Measurements from ENCODE around the gene ADSS1.

The ADSS1 gene

DNA sequence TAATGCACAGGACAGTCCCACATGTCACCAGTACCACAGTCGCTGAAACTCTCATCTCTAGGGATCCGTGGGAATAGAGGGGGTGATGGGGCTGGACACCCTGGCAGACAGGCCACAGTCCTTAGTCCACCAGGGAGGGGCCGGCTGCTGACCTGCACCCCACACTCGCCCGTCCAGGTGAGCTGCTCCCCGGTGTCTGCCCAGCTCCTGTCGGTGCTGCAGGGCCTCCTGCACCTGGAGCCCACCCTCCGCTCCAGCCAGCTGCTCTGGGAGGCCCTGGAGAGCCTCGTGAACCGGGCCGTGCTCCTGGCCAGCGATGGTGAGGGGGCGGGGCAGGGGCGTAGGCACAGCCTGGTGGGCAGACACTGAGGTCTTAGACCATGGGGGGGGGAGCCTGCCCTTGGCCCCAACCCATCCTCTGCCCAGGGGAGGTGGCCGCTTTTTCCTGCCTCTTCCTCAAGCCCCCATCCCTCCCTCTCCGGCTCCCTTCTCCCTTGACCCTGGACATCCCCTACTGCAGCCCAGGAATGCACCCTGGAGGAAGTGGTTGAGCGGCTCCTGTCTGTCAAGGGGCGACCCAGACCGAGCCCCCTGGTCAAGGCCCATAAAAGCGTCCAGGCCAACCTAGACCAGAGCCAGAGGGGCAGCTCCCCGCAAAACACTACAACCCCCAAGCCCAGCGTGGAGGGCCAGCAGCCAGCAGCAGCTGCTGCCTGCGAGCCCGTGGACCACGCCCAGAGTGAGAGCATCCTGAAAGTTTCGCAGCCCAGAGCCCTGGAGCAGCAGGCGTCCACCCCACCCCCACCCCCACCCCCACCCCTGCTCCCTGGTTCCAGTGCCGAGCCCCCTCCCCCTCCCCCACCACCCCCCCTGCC lies 17.1 kb upstream of the ADSS1 start:
- H3K27me3 ChIP-seq (ENCODE audit: insufficient read depth, low read length): peaks cover 9% of the 10 kb centered on the region; the same call in 1 of the 2 replicates
- TF ChIP-seq, protein P1, sequence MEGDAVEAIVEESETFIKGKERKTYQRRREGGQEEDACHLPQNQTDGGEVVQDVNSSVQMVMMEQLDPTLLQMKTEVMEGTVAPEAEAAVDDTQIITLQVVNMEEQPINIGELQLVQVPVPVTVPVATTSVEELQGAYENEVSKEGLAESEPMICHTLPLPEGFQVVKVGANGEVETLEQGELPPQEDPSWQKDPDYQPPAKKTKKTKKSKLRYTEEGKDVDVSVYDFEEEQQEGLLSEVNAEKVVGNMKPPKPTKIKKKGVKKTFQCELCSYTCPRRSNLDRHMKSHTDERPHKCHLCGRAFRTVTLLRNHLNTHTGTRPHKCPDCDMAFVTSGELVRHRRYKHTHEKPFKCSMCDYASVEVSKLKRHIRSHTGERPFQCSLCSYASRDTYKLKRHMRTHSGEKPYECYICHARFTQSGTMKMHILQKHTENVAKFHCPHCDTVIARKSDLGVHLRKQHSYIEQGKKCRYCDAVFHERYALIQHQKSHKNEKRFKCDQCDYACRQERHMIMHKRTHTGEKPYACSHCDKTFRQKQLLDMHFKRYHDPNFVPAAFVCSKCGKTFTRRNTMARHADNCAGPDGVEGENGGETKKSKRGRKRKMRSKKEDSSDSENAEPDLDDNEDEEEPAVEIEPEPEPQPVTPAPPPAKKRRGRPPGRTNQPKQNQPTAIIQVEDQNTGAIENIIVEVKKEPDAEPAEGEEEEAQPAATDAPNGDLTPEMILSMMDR (IDR thresholded peaks at IDR 0.05; ENCODE audit: low read length): no peak
- no peak for TF ChIP-seq EZH2 (IDR thresholded peaks at IDR 0.05; ENCODE audit: borderline replicate concordance, low read length)
- no peaks in the 10 kb centered on the region for H3K36me3 ChIP-seq (ENCODE audit: insufficient read depth, low read length)
- no peak overlapping the region for H3K27ac ChIP-seq (ENCODE audit: low read depth, low read length, poor library complexity, severe bottlenecking)
- H3K4me1 ChIP-seq (ENCODE audit: insufficient read depth, low read length, severe bottlenecking): no peaks in the 10 kb centered on the region
- H3K4me3 ChIP-seq (ENCODE audit: low read depth, low read length, poor library complexity, severe bottlenecking): no peak overlapping the region
- no peaks in the 10 kb centered on the region for H3K9me2 ChIP-seq (ENCODE audit: low read depth, low read length)
- no peaks in the 10 kb centered on the region for H4K20me1 ChIP-seq (ENCODE audit: insufficient read depth, low read length)
- no peak overlapping the region for H3K9ac ChIP-seq (ENCODE audit: low read length)
- H3F3A ChIP-seq (ENCODE audit: insufficient read depth, low read length): no peaks in the 10 kb centered on the region
- no peak overlapping the region for H2AFZ ChIP-seq (ENCODE audit: low read length)
- no peaks in the 10 kb centered on the region for H3K79me2 ChIP-seq (ENCODE audit: insufficient read depth, low read length)
- H3K9me3 ChIP-seq (ENCODE audit: low read length): no peaks in the 10 kb centered on the region
- no peak overlapping the region for H3K4me2 ChIP-seq (ENCODE audit: low read length)

DNA sequence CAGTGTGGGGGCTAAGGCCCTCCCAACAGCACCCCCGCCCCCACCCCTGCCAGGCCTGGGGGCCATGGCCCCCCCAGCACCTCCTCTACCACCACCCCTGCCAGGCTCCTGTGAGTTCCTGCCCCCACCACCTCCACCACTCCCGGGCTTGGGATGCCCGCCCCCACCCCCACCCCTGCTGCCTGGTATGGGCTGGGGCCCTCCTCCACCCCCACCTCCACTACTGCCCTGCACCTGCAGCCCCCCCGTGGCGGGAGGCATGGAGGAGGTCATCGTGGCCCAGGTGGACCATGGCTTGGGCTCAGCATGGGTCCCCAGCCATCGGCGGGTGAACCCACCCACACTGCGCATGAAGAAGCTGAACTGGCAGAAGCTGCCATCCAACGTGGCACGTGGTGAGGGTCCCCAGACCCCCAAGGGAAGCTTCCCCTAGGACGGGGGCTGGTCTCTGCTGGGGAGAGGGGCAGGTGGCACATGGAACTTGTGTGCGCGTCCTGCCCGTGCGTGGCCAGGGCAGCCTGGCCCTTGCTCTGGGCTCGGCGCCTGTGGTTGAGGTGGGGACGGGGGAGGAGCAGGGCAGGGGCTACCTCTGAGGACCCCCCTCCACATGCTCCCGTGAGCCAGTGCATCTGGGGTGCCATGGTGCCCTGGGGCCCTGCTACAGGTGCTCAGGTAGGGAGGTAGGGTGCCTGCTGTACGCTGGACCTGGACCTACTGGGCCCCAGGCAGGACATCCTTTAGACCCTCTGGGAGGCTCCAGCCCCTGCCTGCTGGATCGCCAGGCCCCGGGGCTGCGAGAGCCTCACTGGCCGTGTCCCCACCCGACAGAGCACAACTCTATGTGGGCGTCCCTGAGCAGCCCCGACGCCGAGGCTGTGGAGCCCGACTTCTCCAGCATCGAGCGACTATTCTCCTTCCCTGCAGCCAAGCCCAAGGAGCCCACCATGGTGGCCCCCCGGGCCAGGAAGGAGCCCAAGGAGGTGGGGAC lies 16.1 kb upstream of the ADSS1 start:
- Histone ChIP-seq H3K36me3 (ENCODE audit: insufficient read depth, low read length) (no peaks in the 10 kb centered on the region), H2AFZ (ENCODE audit: low read length) (no peak overlapping the region), H3K9ac (ENCODE audit: low read length) (no peak overlapping the region)

More for the DNA sequence above, 16.1 kb upstream of the ADSS1 start:
- H3K9me3 ChIP-seq (ENCODE audit: low read length): no peaks in the 10 kb centered on the region
- H3K4me2 ChIP-seq (ENCODE audit: low read length): no peak overlapping the region
- H3K27ac ChIP-seq (ENCODE audit: low read depth, low read length, poor library complexity, severe bottlenecking): no peak overlapping the region
- H3K9me2 ChIP-seq (ENCODE audit: low read depth, low read length): no peaks in the 10 kb centered on the region
- H3K4me3 ChIP-seq (ENCODE audit: low read depth, low read length, poor library complexity, severe bottlenecking): no peak overlapping the region
- no peaks in the 10 kb centered on the region for H3K4me1 ChIP-seq (ENCODE audit: insufficient read depth, low read length, severe bottlenecking)
- H3F3A ChIP-seq (ENCODE audit: insufficient read depth, low read length): no peaks in the 10 kb centered on the region
- H3K79me2 ChIP-seq (ENCODE audit: insufficient read depth, low read length): no peaks in the 10 kb centered on the region
- TF ChIP-seq, protein P1 (IDR thresholded peaks at IDR 0.05; ENCODE audit: low read length): no peak
- no peak for TF ChIP-seq EZH2 (IDR thresholded peaks at IDR 0.05; ENCODE audit: borderline replicate concordance, low read length)
- no peaks in the 10 kb centered on the region for H4K20me1 ChIP-seq (ENCODE audit: insufficient read depth, low read length)
- H3K27me3 ChIP-seq (ENCODE audit: insufficient read depth, low read length): peaks cover 13% of the 10 kb centered on the region; the same call in 1 of the 2 replicates
